Uterus (tissue), 4 donors: ENCODE data around the gene DOC2B. TPM values are rescaled to one million over a fixed set of nuclear protein-coding genes. Genes with fewer than 3 reads are reported as not detected.

Experiments
- DNase-seq, 2 donors: peaks; one replicate each; pipeline ENCODE4 v3.0.0-alpha.2; 2019 to 2020
- H3K27ac ChIP-seq, 2 donors: fragments of 200-600 bp; sonication (generic); 1 replicate in 1 of 2; 2 replicates in 1 of 2; pipeline ENCODE4 v1.5.1; 2016 to 2018
- H3K27me3 ChIP-seq, 2 donors: fragments of 200-600 bp; sonication (generic); one replicate each; pipeline ENCODE4 v1.5.1; 2018 to 2019; ENCODE audit warnings: control low read depth in 1 of 2
- H3K36me3 ChIP-seq, 2 donors: fragments of 200-600 bp; sonication (generic); one replicate each; pipeline ENCODE4 v1.5.1; 2019; ENCODE audit warnings: control low read depth in 1 of 2
- H3K4me1 ChIP-seq, 2 donors: fragments of 200-600 bp; sonication (generic); one replicate each; pipeline ENCODE4 v1.5.1; 2018 to 2019; ENCODE audit warnings: control low read depth in 1 of 2
- H3K4me3 ChIP-seq, 2 donors: fragments of 200-600 bp; sonication (generic); 1 replicate in 1 of 2; 2 replicates in 1 of 2; pipeline ENCODE4 v1.5.1; 2018 to 2019; ENCODE audit warnings: mild to moderate bottlenecking in 1 of 2
- H3K9me3 ChIP-seq, 2 donors: fragments of 200-600 bp; sonication (generic); one replicate each; pipeline ENCODE4 v1.5.1; 2019; ENCODE audit warnings: control low read depth in 1 of 2
- POLR2A ChIP-seq, 2 donors: fragments of 450-650 bp; IDR thresholded peaks; one replicate each; pipeline ENCODE4 v1.6.1; 2016; ENCODE audit warnings: antibody characterized with exemption in 2 of 2, mild to moderate bottlenecking in 1 of 2, moderate library complexity in 1 of 2
- intact Hi-C: fragments of 100-400 bp; cut with DNase I; formaldehyde crosslinking; loops from one replicate; pipeline ENCODE4 v1.15.1; 2023; ENCODE audit warnings: low total_unique reads
- total RNA-seq, 4 donors: library from RNA; depleted of rRNA in 3 of 4; stranded (reverse); fragments of >200 nt in 3 of 4; gene quantifications; one replicate each; pipeline versions ENCODE4 v1.1.0 to v1.2.4, GENCODE V29; 2014 to 2023
- TF ChIP-seq, protein P1 (sequence below), 4 experiments: fragments of 200-600 bp in 2 of 4; fragments of 450-650 bp in 2 of 4; sonication (generic) in 2 of 4; IDR thresholded peaks; one replicate each; pipeline ENCODE4 v1.5.1; 2016 to 2019; ENCODE audit warnings: antibody characterized with exemption in 4 of 4, mild to moderate bottlenecking in 2 of 4, moderate library complexity in 1 of 4
- donor health status: DM: yes; HTN: yes; CAD: no.

The DOC2B gene
- total RNA-seq, 4 donors from 2014 or later, result 3.8 to 45.3 (median 7.1) TPM

- Histone ChIP-seq H3K9me3 (no peaks in the 10 kb centered on the region), H3K4me3 (no peak overlapping the region), H3K27me3 (no peaks in the 10 kb centered on the region), H3K27ac (no peak overlapping the region), H3K36me3 (no peaks in the 10 kb centered on the region), H3K4me1 (no peaks in the 10 kb centered on the region)
- no peak for TF ChIP-seq POLR2A (IDR thresholded peaks at IDR 0.05)
- TF ChIP-seq, protein P1, sequence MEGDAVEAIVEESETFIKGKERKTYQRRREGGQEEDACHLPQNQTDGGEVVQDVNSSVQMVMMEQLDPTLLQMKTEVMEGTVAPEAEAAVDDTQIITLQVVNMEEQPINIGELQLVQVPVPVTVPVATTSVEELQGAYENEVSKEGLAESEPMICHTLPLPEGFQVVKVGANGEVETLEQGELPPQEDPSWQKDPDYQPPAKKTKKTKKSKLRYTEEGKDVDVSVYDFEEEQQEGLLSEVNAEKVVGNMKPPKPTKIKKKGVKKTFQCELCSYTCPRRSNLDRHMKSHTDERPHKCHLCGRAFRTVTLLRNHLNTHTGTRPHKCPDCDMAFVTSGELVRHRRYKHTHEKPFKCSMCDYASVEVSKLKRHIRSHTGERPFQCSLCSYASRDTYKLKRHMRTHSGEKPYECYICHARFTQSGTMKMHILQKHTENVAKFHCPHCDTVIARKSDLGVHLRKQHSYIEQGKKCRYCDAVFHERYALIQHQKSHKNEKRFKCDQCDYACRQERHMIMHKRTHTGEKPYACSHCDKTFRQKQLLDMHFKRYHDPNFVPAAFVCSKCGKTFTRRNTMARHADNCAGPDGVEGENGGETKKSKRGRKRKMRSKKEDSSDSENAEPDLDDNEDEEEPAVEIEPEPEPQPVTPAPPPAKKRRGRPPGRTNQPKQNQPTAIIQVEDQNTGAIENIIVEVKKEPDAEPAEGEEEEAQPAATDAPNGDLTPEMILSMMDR (IDR thresholded peaks at IDR 0.05), result no peak
- no peak for DNase-seq
- intact Hi-C loops, result no loop called here
These were observed 18.8 kb downstream of the DOC2B start for GRCh38 chr17:162689-163088.

DNA sequence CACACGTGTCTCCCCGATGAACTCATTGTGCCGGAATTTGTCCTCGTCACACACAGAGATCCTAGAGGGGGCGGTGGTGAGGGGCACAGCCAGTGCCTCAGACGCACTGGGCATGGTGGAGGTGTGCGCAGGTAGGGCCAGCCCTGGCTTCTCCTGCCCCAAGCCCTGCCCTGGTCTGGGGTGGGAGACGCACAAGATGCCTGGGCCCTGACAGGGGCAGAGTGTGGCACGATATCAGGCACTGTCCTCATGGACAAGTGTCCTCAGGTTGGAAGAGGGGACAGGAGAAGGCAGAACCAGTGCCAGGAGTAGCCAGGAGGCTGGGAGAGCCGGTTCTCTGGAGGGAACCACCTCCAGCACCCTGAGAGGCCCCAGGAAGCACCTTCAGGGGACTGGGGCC is 20.0 kb downstream of the DOC2B start:
- no peaks in the 10 kb centered on the region for H3K27me3 ChIP-seq
- intact Hi-C loops, result no loop called here
- no peak overlapping the region for H3K27ac ChIP-seq
- H3K4me1 ChIP-seq, result no peaks in the 10 kb centered on the region
- DNase-seq, result no peak
- H3K36me3 ChIP-seq, result no peaks in the 10 kb centered on the region
- no peak for TF ChIP-seq POLR2A (IDR thresholded peaks at IDR 0.05)
- TF ChIP-seq, protein P1 (IDR thresholded peaks at IDR 0.05), result no peak
- H3K9me3 ChIP-seq, result no peaks in the 10 kb centered on the region
- no peak overlapping the region for H3K4me3 ChIP-seq

- H3K36me3 ChIP-seq, result no peaks in the 10 kb centered on the region
- no peak overlapping the region for H3K27ac ChIP-seq
- TF ChIP-seq, protein P1 (IDR thresholded peaks at IDR 0.05), result no peak
- TF ChIP-seq POLR2A (IDR thresholded peaks at IDR 0.05), result no peak
- H3K9me3 ChIP-seq, result no peaks in the 10 kb centered on the region
- no peak overlapping the region for H3K4me3 ChIP-seq
- no peak for DNase-seq
- no peaks in the 10 kb centered on the region for H3K27me3 ChIP-seq
- intact Hi-C loops, result no loop called here
- H3K4me1 ChIP-seq, result no peaks in the 10 kb centered on the region
These were observed 21.1 kb downstream of the DOC2B start for GRCh38 chr17:160336-160735.

DNA sequence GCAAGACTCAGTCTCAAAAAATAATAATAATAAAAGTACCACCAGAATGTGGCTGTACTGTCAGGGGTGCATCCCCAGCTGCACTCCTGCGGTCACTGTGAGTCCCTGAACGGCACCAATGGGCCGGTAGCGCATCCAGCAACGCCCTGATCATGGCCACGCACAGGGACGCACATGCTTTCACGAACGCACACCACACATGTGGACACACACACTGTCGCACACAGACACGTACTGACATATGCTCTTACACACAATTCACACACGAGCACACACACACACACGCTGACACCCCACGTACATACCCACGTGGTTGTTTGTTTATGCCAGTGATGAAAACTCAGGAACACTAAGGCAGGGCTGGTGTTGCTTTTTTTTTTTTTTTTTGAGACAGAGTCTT is 21.8 kb downstream of the DOC2B start:
- DNase-seq, result no peak
- Histone ChIP-seq H3K27ac (no peak overlapping the region), H3K27me3 (no peaks in the 10 kb centered on the region), H3K36me3 (no peaks in the 10 kb centered on the region), H3K4me1 (no peaks in the 10 kb centered on the region), H3K4me3 (no peak overlapping the region), H3K9me3 (no peaks in the 10 kb centered on the region)
- TF ChIP-seq, protein P1 (IDR thresholded peaks at IDR 0.05), result no peak
- TF ChIP-seq POLR2A (IDR thresholded peaks at IDR 0.05), result no peak
- intact Hi-C loops, result no loop called here

DNA sequence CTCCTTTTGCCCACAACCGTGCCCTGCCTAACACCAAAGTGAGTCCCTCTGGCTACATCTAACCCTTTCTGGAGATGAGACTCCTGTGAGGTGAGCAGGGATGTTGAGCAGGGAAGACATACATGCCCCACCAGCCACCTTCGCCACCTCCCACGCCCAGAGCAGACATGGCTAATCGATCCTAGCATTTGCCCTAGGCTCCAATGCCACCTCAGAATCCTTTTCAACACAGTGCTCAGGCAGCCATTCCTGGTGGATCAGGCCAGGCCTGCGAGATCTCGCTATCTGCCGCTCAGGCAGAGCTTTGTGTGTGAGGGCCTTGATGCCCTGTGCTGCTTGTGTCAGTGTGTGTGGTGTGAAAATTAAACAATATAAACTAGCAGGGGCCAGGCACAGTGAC is 23.1 kb downstream of the DOC2B start:
- TF ChIP-seq, protein P1 (IDR thresholded peaks at IDR 0.05), result no peak
- no peak for TF ChIP-seq POLR2A (IDR thresholded peaks at IDR 0.05)
- no peak overlapping the region for H3K27ac ChIP-seq
- H3K4me1 ChIP-seq, result no peaks in the 10 kb centered on the region
- no peak for DNase-seq
- H3K27me3 ChIP-seq, result no peaks in the 10 kb centered on the region
- H3K4me3 ChIP-seq, result no peak overlapping the region
- no peaks in the 10 kb centered on the region for H3K36me3 ChIP-seq
- H3K9me3 ChIP-seq, result no peaks in the 10 kb centered on the region
- intact Hi-C loops, result no loop called here
